ENCODE data around the gene SLC41A3.

The SLC41A3 gene

DNA sequence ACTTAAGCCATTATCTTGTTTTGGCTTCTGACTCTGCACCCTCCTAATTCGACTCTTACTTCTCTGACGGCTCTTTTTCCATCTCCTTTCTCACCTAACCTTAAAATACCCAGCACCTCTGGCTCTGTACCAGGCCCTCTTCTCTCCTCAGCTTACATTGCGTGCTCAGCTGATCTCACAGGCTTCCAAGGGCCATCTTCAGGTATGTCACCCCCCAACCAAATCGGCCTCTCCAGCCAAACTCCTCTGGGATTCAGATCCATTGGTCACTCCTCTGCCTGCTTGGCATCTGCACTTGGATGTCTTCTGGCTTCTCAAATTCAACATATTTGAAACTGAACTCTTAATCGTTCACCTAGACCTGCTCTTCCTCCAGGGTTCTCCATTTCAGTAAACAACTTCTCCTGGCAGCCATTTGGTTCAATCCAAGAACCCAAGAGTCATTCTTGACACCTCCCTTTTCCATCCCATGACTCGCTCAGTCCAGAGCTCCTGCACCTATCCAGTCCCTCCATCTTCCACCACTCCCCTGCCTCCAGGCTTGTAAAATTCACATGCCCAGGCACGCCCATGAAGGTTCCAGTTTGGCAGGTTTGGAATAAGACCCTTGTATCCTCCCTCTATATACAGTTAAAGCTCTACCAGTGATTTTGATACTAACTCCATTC, 35.2 kb upstream of the SLC41A3 start:
- DNase-seq: no peak

DNA sequence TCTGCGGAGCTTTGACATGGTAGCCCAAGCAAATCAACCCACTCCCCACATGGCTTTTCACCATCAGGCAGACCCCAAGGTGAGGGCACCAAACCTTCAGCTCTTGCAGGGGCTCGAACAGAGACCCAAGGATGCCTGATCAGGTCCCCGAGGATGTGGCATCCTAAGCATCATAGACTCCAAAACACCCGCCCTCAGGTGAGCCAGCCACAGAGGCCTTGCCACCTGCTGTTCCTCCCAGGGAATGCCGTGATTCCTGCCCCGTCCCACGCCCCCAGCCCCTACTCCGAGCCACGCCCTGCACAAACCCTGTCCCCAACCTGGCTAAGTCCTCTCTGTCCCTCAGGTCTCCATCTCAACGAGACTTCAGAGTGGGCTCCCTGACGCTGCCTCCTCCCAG, 34.7 kb upstream of the SLC41A3 start:
- no peak for DNase-seq

DNA sequence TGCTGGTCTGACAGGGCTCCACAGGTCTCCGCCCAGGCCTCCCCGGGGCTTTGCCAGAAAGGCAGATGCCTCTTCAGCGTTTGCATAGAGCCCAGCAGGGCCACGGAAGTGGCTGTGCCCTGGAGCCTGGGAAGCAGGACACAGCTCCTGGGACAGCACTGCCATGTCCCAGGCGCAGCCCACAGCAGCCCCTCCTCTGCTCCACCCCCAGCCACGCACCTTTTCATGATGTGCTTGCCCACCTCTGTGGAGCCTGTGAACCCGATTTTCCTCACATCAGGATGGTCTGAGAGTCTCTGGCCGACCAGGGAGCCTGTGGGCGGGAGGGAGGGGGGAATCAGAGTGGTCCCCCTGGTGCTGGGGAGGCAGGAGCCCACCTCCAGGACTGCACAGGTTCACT, 33.9 kb upstream of the SLC41A3 start:
- no peak for DNase-seq

DNA sequence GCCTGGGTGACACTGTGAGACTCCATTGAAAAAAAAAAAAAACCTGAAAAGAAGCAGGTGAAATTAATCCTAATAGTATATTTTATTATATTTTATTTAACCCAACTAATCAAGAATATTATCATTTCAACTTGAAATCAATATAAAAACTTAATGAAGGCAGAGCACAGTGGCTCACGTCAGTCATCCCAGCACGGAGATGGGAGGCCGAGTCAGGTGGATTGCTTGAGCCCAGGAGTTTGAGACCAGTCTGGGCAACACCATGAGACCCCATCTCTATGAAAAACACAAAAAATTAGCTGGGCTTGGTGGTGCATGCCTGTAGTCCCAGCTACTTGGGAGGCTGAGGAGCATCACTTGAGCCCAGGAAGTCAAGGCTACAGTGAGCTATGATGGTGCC, 33.3 kb upstream of the SLC41A3 start:
- DNase-seq: no peak

DNA sequence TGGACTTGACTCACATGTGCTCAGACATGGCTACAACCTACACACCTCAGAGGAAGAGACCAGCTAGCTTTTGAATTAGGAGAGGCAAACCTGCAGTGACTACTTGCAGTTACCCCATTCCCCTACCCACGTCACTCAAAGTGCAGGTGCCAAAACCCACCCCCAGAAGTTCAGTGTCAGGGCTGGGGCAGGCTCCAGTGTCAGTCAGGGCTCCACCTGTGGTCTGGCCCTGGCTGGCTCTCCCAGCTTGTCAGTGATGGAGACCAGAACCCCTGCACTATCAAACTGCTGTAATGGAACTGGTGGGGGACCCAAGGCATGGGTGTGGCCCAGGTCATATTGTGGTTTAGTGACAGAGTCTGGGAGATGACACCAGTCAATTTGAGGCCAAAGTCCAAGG, 32.6 kb upstream of the SLC41A3 start:
- no peak for DNase-seq

DNA sequence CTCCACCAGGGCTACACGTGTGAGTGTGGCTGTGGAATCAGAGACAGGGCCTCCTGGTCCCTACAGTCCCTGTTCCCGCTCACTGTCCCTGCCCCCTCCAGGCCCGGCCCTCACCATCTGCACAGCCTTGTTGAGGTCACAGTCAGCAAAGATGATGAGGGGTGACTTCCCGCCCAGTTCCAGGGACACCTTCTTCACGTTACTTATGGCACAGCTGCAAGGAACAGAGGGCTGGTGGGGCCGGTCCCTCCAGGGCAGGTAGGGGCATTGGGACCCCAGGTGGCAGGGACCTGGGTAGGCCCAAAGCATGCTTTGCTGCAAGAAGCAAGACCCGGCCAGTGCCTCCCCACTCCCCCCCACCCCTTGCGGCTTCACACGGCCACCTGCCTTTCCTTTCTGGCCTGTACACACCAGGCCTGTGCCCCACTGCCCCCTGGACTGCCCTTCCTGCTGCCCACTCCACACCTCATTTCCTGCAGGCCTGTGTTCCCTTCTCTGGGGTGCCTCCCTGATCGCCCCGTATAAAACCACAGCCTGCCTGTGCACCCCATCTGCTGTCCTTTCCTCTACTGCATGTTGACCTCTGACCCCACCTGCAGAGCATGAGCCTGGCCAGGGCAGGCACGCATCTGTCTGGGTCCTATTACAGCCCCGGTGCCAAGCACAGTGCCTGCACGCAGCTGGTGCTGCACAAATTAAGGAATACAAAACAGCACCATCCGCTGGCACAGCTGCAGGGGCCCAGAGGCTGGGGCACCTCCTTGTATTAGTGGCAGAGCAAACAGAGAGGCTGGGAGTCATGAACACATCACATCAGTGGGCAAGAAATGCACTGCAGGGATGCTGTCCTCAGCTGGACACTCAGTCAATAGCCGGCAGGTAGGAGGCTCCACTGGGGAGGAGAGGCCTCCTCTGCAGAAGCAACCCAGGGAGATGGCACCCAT, 30.8 kb upstream of the SLC41A3 start:
- DNase-seq: peak; percentile 5

DNA sequence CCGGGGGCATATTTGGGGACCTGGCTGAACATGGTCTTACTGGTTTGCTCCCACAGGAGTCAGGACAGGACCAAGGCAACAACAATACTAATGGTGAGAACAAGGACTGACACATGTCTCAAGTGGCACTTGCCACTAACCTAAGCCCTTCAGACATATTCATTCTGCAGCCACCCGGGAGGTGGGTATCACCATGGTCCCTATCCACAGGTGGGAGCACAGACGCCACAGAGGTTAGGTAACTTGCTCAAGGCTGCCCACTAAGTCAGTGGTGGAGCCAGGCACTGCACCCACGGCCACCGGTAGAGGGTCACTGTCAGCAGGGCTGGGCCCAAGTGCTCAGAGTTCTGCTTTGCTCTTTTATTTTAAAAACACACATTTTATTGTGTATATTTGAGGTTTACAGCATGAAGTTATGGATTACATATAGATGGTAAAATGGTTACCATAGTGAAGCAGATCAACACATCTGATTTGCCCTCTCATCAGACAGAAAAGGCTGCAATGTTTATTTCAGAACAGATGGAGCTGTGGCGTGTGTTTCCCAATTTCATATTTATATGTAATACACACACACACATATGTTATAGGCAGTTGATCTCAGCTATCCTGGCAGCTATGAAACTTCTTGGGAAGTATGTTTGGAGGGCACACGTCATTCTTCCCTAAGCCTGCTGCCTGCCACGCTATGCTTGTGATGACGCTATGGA, 30.0 kb upstream of the SLC41A3 start:
- DNase-seq: peak; percentile 19

DNA sequence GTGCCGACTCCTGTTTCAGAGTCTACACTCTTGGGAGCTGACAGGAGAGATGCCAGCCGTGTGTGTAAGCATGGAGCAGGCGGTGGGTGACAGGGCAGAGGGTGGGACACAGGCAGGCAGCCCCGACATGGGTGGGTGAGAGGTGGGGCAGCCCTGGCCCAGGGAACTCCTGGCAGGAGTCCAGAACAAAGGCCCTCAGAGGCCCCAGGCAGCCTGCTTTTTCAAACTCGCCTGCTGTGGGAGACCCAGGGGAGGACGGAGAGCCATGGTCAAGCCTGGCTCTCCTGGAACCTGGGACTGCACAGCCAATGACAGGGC, 29.3 kb upstream of the SLC41A3 start:
- no peak for DNase-seq

DNA sequence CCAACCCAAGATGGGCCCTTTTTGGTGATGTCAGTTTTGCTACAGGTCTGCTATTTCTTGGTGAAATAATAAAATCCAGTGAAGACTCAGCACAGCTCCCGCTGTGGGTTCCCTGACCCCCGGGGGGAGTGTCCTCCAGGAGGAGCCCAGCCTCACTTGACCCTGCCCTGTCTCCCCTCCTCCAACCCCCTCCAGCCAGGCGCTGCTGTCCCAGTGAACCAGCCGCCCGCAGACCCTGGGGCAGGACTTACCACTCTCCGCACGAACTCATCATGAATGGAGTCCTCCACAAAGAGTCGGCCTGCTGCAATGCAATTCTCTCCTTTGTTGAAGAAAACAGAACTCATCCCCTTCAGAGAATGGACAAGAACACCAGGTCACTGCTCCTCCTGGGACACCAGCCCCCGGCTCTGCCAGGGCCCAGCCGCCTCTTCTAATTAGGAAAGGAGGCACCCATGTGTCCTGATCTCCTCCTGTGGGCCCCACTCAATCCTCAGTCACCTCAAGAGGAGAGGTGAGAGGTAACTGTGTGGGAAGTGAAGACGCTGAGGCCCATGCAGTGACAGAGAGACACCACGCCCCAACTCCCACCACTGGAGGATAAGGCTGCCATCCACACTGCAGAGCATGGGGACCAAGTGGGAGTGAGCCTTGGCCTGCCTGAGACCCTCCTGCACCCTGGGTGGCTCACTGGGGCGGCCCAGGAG, 28.8 kb upstream of the SLC41A3 start:
- no peak for DNase-seq

DNA sequence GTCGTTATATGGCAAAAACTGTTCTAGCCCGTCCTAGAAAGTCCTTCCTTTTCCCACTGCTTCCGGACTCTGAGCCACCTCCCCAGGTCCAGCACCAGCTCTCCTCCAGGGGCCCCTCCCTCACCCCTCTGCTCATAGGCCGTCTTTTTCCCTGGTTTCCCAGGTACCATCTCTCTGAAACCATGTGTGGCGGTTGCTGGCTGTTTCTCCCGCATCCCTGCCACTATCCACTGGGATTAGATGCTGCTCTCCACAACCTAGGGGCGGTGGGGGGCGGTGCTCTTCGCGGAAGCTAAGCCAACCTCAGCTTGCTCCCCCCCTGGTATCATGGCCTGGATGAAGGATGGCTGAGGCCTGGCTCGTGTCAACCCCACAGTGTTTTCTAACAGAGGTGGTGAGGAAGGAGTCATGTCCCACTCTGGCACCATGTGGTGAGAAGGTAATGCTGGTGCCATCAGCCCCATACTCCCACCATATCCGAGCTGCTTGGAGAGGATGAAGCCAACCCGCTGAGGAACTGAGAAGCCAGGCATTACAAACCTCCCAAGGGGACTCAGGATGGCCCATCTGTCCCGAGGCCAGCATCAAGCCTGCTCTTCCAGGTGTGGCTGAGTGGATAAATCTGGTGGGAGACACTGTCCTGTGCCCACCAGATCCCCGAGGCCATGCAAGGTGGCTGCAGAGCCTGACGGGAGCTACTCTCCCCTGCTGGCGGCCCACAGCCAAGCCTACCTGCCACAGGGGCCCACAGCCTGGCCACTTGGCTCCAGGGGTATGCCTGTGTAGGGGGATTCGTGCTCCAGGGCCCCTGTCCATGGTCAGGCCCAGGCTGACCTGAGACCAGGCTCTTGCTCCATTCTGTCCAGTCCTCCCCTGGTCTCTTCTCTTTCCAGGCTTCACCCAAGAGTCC, 27.9 kb upstream of the SLC41A3 start:
- DNase-seq: no peak

DNA sequence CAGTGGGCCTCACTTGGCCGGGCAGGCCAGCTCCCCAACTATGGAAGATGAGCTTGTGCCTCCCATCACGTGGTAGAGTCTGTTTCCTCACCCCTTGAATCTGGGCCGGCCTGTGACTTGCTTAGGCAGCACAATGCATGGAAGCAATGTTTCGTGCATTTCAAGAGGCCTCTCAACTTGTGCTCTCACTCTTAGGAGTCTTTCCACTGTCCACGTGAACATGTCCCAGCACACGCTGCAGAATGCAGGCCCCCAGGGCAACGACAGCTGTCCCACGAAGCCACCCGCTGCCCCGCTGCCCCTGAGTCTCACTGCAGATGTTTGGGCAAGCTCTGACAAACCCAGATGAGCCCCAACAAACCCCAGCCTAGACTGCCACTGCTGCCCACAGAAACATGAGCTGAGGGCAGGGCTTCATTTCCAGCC, 27.2 kb upstream of the SLC41A3 start:
- DNase-seq: no peak

DNA sequence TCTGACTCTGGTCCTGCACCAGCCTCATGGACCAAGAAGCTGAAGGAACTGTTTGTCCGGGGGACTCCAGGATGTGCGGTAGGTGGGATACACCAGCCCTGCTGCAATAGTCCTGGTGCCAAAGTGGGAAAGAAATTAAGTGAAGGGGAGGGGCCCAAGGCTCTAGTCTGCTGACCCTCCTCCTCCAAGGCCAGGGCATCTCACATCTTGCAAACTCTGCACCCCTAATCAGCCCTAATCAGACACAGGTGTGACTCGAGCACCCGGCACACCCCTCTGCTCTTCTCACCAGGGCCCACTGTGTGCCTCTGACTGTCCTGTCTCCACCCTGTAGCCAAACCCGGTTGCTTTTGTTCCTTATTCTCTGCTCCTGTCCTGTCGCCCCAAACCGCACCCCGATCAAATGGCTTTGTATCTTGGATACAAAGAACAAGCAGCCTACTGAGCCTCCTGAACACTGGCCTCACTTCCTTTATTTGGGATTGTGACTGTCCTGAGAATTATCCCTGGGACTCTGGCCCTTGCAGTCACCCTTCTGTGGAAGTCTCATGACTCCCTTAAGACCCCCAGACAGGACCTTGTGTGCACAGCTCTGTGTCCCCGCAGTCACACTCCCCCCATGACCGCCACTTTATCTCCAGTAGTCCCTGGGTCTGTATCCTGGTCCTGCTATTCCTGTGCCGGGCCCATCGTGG, 26.7 kb upstream of the SLC41A3 start:
- no peak for DNase-seq

DNA sequence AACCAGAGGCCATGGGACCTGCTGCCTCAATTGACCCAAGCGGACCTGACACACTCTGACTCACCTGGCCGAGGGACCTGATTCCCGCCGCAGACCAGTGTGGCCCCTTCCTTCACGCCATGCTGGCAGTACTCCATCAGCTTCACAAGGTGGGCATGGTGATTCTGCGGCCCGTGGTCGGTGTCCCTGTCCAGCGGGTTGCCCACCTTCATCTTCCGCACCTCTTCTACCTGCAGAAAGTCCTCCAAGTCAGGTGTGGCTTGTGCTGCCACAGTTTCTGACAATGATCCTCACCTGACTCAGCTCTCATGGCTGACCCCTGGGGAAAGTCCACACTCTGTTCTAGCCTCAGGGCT, 25.9 kb upstream of the SLC41A3 start:
- DNase-seq: no peak

DNA sequence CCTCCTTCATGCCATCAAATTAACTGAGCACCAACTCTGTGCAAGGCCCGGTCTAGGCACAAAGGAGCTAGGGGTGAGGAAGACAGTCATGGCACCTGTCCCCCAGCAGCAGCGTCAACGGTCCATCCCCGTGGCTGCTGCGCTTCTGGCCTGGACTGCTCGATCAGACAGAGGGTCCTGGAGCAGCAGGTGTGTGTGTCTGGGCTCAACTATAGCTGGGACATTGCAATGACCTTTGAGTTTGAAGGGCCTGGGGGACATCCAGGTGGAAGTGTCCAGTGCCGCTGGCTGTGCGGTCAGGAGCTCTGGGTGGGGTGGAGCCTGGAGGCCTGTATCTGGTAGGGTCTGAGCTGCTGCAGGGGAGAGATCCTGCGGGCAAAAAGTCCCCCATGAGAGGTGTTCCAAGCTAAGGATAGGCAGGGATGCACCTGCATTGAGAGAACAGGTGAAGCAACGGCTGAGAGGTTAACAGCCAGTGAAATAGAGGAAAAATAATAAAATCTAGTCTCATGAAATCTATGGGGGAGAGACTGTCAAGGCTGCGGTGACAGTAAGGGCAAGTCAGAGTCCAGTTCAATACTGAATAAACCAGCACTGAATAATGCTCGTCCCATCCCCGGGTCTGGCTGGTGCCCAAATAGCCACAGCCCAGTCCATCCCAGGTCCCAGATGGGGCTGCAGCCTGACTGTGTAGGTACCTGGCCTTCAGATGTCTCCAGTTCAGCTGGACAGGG, 25.4 kb upstream of the SLC41A3 start:
- DNase-seq: no peak

DNA sequence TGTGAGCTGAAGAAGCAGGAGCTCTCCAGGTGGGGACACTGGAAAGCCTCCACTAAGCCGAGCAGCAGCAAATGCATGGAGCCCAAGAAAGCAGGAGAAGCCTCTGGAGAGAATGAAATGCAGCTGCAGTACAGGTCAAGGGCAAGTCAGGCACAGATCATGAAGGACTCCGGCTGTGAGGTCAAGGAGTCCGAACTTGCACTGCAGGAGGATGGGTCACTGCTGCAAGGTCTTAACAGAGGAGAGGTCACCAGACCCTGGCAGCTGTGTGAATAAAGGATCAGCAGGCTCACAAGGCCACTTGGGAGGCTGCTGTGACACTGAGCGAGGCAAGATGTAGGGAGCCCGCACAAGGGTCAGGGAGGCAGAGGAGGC, 24.7 kb upstream of the SLC41A3 start:
- no peak for DNase-seq

DNA sequence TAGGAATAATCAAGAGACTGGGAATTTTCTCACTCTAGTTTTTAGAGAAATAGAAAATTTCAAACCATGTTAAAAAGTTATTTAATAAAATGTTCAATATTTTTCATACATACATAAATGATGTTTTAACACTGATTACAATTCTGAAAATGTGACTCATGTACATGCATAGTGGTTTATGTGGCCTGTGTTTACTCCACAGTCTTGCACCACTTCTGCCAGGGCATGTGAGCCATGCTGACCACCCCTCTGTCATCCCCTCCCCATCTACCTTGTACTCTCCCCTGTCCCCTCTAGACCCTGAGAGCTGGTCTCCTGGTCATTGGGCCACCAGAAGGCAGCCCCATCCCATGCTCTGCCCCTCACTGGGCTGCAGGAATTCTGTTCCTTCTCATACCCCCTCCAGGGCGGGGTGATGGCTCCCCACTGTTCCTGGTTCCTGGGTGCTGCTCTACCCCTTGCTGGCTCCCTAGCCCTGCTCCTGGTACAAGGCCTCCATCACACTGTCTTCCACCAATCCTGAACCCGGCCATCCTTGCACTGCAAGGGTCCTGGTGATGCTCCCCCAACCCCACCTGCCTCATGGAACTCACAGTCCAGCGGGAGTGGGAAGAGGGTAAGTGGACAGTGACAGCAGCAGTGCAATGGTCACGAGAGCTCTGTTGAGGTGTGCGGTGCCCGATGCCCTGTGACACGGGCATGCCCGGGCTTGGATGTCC, 24.2 kb upstream of the SLC41A3 start:
- no peak for DNase-seq

DNA sequence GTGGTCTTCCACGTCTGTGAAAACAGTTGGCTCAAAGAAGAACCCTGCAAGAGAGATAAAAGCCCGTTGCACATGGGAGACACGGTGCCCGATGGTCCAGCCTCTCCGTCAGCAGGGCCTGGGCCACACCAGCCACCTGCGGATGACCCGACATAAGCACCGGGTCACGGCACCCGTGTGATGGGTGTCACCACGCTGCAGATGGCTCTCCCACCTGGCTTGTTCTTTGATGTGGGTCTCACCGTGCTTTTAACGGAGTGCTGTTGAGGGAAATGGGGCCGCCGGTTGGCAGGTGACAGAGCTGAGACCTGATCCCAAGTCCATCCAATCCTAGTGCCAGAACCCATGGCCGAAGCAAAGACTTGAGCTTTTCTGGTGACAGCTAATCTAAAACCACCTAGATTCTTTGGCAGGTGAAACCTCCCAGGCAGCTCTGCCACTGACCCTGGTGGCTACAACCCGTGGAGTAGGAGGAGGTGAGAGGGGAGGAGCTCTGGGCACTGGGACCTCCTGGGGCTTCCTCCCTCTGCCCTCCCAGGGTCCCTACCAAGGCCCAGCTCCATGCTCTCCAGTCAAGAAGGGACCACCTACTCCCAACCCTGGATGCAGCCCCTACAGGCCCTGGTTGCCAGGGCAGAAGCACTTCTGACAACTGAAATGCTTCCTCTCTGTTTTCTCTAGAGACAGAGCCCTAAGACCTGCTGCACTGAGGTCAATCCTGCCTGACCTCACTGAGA, 23.4 kb upstream of the SLC41A3 start:
- no peak for DNase-seq

DNA sequence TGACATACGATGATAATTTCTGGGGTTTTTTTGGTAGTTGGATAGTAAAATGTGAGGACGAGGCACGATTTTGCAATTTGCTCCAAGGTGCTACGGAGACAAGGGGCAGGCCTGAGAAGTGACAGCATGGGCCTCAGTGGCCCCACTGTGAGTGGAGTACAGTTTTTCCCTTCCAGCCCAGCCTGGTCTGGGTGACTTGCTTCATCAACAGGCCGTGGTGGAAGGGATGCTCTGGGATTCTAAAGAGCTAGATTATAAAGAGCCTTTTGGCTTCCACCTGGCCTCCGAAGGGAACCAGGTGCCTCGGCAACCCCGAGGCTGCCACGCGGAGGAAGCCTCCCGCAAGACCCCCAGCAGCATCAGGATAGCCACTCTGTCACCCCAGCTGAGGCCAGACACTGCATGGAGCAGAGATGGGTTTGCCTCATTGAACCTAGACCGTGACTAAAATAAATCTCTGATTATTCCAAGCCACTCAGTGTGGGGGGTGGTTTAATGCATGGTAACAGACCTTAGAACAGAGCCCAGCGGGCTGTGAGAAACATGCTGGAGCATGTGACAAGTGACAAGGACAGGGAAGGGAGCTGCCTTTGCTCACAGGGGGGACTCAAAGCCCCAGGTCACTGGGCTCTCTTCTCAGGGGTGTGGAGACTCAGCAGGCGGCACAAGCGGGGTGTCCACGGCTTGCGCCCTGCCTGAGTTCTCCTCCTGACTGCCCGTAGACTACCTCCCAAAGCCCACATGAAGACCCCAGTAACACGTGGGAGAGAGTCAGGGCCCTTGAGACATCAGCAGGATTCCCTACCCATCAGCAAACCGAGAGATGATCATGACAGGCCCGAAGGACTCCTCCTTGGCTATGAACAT, 22.6 kb upstream of the SLC41A3 start:
- no peak for DNase-seq
